Hypothalamus (tissue), 51 donors: ENCODE data around the gene GABARAP.
"Not testable (repeated sequence)": the region's sequence is repeated elsewhere in the genome, so short reads cannot be mapped to it uniquely, and the experiment has no call there.

Experiments
- DNase-seq, 51 donors: peaks; one replicate each; lab custom pipeline; 2025; lab: John Stamatoyannopoulos, UW

Gene GABARAP

GRCh38 chr17:7261379-7262191 is 19.3 kb upstream of the GABARAP start:
- no peak for DNase-seq

DNA sequence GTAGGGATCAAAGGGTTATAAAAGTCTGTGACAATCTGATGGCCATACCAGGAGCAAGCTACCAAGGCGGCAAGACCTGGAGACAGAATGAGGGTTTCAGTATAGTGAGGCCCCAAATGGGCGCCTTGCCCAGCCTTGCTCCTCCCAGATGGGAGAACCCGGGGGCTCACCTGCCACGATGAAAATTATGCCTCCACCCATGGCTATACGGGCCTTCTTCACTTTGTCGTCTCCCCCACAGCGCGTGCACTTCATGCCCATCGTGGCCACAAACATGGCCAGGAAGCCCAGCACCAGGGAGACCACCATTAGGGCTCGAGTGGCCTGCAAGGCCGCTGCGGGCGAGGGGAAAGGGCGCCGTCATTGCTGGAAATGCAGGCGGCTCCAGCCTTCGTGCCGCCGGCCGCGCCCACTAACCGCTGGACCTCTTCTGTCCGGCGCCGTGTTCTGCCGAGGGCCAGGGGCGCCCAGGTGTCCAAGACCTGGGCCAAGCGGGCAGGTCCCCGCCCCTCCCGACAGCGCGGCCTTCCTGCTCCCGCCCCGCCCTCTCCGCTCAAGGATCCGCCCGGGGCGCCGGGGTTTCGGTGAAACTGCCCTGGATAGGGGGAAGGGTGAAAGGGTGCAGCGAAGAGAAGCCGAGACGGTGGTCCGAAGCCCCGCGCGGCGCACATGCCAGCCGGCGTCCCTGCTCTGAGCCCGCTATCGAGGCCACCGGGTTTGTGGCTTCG is 18.6 kb upstream of the GABARAP start:
- DNase-seq, result no peak

DNA sequence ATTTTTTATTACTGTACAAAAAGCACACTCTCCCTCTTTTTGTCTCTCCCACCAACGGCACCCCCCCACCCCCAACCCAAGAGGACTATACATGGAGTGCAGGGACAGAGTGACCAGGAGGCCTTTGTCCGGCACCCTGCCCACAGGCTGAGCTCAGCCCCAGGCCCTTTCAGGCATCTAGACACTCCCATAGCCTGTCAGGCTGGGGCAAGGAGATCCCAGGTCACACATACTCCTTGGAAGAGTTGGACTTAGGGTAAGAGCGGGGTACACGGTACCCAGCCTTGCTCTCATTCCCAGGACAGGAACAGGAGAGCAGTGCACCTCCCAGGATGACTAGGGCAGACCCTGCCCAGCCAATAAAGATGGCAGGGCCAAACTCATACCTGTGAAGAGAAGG is 17.9 kb upstream of the GABARAP start:
- no peak for DNase-seq

- DNase-seq, result no peak
Measured at GRCh38 chr17:7259555-7259889, 17.3 kb upstream of the GABARAP start.

GRCh38 chr17:7258731-7259554 is 16.7 kb upstream of the GABARAP start:
- no peak for DNase-seq

GRCh38 chr17:7256766-7257456 is 14.7 kb upstream of the GABARAP start:
- no peak for DNase-seq

DNA sequence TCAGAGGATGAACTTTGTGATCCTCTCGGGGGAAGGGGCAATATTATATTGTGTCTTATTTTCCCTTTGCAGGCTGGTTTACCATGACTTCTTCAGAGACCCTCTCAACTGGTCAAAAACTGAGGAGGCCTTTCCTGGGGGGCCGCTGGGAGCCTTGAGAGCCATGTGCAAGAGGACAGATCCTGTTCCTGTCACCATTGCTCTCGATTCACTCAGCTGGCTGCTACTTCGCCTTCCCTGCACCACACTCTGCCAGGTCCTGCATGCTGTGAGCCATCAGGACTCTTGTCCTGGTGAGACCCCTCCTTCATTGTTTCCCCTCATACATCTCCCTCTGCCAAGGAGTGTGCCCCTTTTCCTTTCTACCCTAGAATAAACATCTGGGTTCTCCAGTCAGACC is 12.3 kb upstream of the GABARAP start:
- DNase-seq, result no peak

GRCh38 chr17:7253082-7253481 is 10.8 kb upstream of the GABARAP start:
- DNase-seq, result no peak

DNA sequence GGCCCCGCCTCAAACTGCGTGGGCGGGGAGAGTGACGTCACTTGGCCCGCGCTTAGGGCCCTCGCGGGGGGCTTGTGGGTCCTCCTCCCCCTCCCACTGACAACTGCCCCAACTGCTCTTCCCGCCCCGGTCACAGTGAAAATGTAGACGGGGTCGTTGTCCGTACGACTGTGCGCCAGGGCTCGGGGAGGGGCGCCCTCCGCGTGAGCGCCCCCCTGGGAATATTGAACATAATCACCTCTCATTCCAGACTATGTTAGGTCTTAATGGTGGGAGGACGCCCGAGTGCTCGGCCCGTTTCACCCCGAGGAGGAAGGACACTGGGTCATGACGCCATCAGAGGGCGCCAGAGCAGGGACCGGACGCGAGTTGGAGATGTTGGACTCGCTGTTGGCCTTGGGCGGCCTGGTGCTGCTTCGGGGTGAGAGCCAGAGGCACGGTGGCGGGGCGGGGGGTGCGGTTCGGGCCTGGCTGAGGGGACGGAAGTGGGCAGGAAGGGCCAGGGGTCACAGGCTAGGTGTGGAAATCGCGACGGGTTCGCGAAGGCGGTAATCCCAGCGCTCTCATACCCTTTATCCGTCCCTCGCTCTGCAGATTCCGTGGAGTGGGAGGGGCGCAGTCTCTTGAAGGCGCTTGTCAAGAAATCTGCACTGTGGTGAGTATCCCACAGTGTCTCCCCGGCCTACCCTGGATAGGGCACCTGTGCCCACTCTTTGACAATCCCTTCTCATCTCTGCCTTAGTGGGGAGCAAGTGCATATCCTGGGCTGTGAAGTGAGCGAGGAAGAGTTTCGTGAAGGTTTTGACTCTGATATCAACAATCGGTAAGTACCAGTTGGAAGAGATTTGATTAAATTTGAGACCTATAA is 10.2 kb upstream of the GABARAP start, which contains the start of gene ELP5:
TSS of gene ELP5 (plus strand) at position 40 of the 868 bp plus-strand sequence. CDS start at position 376, 336 bp downstream.
- peak; percentile 71 to 96 (median 86) for DNase-seq

DNA sequence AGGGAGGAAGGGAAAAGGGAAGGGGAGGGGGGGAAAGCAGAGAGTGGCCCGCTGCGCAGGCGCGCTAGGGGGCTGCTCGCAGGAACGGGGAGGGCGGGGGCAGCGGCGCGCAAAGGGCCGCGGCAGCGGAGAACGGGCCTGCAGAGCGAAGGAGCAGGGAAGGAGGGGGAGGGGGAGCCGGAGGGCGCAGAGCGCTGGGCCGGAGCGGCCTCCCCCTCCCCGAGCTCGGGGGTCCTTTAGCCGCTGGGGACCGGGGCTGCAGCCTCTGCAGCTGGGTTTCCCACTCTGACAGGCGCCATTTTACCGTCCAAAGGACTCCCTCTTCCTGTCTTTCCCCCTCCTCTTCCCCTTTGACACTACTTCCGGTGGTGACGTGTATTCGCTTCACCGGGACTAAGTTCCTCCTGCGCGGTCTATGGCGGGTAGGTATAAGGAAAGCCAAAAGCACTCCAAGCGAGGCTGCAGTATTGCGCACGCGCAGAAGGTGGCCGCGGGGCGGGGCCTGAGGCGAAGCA is 9.5 kb upstream of the GABARAP start, which contains the start of gene CTDNEP1:
TSS of gene CTDNEP1 (minus strand) at position 74 of the 515 bp plus-strand sequence. CDS start 438 bp downstream, outside the sequence.
- peak; percentile 92 to 99 (median 98) for DNase-seq

DNA sequence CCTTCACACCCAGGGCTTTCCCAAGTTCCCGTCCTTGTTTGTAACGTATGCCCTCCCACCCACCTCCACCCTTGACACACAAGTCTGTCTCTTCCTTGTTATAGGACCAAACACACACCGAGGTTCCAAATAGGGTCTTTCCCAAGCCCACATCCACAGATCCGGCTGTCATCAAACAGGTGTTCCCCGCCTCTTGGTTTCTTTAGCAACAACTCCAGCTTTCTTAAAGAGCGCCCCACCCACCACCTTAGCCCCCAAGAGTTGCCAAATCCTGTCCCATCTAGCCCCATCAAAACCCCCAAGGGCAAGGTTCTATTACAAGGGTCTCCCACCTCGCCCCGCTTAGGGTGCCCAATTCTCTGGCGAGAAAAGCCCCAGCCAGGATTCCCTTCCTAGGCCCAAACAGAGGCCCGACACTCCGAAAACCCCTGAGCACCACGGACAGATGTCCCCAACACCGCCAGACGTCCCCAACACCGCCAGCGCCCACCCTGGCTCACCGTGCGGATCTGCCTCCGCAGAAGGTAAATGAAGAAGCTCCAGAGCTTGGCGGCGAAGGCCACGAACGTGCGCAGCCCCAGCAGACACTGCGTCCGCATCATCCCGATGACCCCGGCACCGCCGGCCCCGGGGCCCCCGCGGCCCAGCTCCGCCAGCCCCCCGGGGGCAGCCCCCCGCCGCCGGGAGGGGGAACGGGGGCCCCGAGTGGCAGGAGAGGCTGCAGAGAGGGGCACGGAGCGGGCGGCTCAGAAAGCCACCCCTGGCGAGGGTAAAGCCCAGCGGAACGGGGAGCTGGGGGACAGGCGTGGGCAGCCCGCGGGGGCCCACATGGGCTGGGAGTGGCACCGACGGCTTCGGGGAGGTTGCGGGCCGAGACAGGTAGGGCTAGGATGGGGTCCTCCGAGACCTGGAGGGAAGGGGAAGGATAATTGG is 8.7 kb upstream of the GABARAP start:
- peak in 2 of 51 donors; percentile 23 to 41 for DNase-seq

GRCh38 chr17:7249830-7250229 is 7.6 kb upstream of the GABARAP start:
- DNase-seq, result no peak

- DNase-seq, result no peak
Measured at GRCh38 chr17:7249214-7249613, 7.0 kb upstream of the GABARAP start.

DNA sequence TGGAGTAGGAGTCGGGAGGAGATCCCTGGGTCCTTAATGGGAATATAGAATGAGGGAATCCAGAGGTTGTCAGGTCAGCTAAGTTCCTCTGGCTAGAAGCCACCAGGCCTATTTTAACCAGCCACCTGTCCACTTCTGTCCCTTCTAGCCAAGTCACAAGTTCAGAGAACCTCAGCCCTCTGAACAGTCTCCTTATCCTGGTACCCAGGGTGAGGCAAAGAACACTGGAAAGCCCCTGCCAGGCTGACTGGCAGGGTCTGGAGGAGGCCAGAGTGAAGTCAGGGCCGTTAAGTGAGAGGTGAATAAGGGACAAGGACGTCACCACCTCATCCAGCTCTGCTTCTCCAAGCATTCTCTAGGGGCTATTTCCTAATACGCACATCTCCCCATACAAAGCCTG is 6.5 kb upstream of the GABARAP start:
- no peak for DNase-seq

DNA sequence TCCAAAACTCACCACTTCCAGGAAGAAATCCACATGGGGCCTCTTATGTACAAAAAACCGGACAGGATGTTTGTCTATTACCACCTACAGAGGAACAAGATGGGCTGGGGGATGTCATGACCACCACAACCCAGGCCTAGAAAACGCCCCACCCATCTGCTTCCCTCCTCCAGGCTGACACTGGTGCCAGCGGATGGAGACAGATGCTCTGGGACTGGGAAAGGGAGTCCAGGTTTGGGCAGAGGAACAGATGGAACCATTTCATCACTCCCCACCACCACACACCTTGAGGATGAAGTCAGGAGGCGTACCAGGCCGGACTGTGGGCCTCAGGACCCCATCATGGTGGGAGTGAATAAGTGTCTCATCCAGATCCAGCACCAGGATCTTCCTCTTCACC is 4.5 kb upstream of the GABARAP start:
- DNase-seq, result no peak

- DNase-seq, result not testable (repeated sequence)
Measured at GRCh38 chr17:7243838-7244237, 1.6 kb upstream of the GABARAP start.

GRCh38 chr17:7243453-7243729 is 1.1 kb upstream of the GABARAP start:
- no peak for DNase-seq

DNA sequence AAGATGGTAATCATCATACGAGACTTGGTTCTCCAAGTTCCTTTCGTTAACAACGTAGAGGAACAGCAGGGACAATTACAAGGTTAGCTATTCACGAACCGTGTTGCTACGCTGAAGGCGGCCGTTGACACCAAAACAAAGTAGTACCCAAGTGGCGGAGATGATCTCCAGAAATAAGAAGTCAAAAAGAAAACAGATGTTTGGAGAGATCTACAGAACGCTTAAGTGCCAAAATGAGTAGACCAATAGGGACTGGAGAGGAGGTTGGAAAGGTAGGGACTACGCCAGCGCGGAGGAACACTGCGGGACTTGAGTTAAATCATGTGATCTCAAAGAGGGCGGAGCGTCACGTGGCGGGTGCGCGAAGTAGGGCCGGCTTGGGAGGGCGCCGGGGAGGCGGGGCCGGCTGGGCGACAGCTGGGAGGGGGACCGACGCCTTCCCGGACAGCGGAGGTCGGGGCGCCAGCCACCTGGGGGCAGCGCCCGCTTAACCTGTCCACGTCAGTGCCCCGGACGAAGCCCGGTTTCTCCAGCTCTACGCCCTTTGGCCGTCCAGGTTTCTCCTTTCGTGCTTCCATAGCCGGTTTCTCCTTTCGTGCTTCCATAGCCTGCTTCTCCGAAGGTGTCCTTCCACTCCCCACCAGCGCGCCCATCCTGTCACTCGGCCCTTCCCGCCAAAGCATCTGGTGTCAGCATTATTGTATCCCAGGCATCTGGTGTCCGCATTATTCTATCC is 636 bp upstream of the GABARAP start:
- peak; percentile 63 to 98 (median 89) for DNase-seq
